ENCODE data around the gene AHCYL2. TPM values are rescaled to one million over a fixed set of nuclear protein-coding genes. Genes with fewer than 3 reads are reported as not detected.

The AHCYL2 gene
- total RNA-seq, 1 donor from 2014 or later: 19.0 TPM

- H3K4me3 Mint-ChIP-seq (ENCODE audit: unreplicated experiment): no peak overlapping the region
- no peak for DNase-seq (ENCODE audit: extremely low spot score, unreplicated experiment)
- H3K27me3 Mint-ChIP-seq (ENCODE audit: unreplicated experiment): no peaks in the 10 kb centered on the region
- no peaks in the 10 kb centered on the region for H3K4me1 Mint-ChIP-seq (ENCODE audit: unreplicated experiment)
- no peaks in the 10 kb centered on the region for H3K36me3 Mint-ChIP-seq (ENCODE audit: unreplicated experiment)
- H3K9me3 Mint-ChIP-seq (ENCODE audit: unreplicated experiment): no peaks in the 10 kb centered on the region
- no peak for TF ChIP-seq CTCF (IDR thresholded peaks at IDR 0.05)
- H3K27ac Mint-ChIP-seq (ENCODE audit: unreplicated experiment): no peak overlapping the region
Measured at GRCh38 chr7:129466796-129467195, 242.0 kb downstream of the AHCYL2 start.

GRCh38 chr7:129468087-129468486 lies 243.3 kb downstream of the AHCYL2 start:
- Mint-ChIP-seq H3K36me3 (ENCODE audit: unreplicated experiment) (no peaks in the 10 kb centered on the region), H3K4me3 (ENCODE audit: unreplicated experiment) (no peak overlapping the region), H3K4me1 (ENCODE audit: unreplicated experiment) (no peaks in the 10 kb centered on the region), H3K27me3 (ENCODE audit: unreplicated experiment) (no peaks in the 10 kb centered on the region), H3K27ac (ENCODE audit: unreplicated experiment) (no peak overlapping the region), H3K9me3 (ENCODE audit: unreplicated experiment) (no peaks in the 10 kb centered on the region)
- no peak for DNase-seq (ENCODE audit: extremely low spot score, unreplicated experiment)
- no peak for TF ChIP-seq CTCF (IDR thresholded peaks at IDR 0.05)

GRCh38 chr7:129468547-129468946 lies 243.7 kb downstream of the AHCYL2 start:
- no peaks in the 10 kb centered on the region for H3K9me3 Mint-ChIP-seq (ENCODE audit: unreplicated experiment)
- H3K4me3 Mint-ChIP-seq (ENCODE audit: unreplicated experiment): no peak overlapping the region
- DNase-seq (ENCODE audit: extremely low spot score, unreplicated experiment): no peak
- H3K4me1 Mint-ChIP-seq (ENCODE audit: unreplicated experiment): no peaks in the 10 kb centered on the region
- no peak for TF ChIP-seq CTCF (IDR thresholded peaks at IDR 0.05)
- no peaks in the 10 kb centered on the region for H3K27me3 Mint-ChIP-seq (ENCODE audit: unreplicated experiment)
- H3K27ac Mint-ChIP-seq (ENCODE audit: unreplicated experiment): no peak overlapping the region
- no peaks in the 10 kb centered on the region for H3K36me3 Mint-ChIP-seq (ENCODE audit: unreplicated experiment)

- no peak for DNase-seq (ENCODE audit: extremely low spot score, unreplicated experiment)
- Mint-ChIP-seq H3K4me3 (ENCODE audit: unreplicated experiment) (no peak overlapping the region), H3K27me3 (ENCODE audit: unreplicated experiment) (no peaks in the 10 kb centered on the region), H3K4me1 (ENCODE audit: unreplicated experiment) (no peaks in the 10 kb centered on the region), H3K36me3 (ENCODE audit: unreplicated experiment) (no peaks in the 10 kb centered on the region), H3K9me3 (ENCODE audit: unreplicated experiment) (no peaks in the 10 kb centered on the region), H3K27ac (ENCODE audit: unreplicated experiment) (no peak overlapping the region)
- TF ChIP-seq CTCF (IDR thresholded peaks at IDR 0.05): no peak
Measured at GRCh38 chr7:129469930-129470329, 245.1 kb downstream of the AHCYL2 start.

GRCh38 chr7:129470411-129470810 lies 245.6 kb downstream of the AHCYL2 start:
- TF ChIP-seq CTCF (IDR thresholded peaks at IDR 0.05): no peak
- H3K9me3 Mint-ChIP-seq (ENCODE audit: unreplicated experiment): no peaks in the 10 kb centered on the region
- DNase-seq (ENCODE audit: extremely low spot score, unreplicated experiment): no peak
- H3K4me3 Mint-ChIP-seq (ENCODE audit: unreplicated experiment): no peak overlapping the region
- H3K27me3 Mint-ChIP-seq (ENCODE audit: unreplicated experiment): no peaks in the 10 kb centered on the region
- H3K27ac Mint-ChIP-seq (ENCODE audit: unreplicated experiment): no peak overlapping the region
- H3K4me1 Mint-ChIP-seq (ENCODE audit: unreplicated experiment): no peaks in the 10 kb centered on the region
- no peaks in the 10 kb centered on the region for H3K36me3 Mint-ChIP-seq (ENCODE audit: unreplicated experiment)
